Esophagus muscularis mucosa (tissue), 4 donors: ENCODE data around the gene GFPT2. TPM values are rescaled to one million over a fixed set of nuclear protein-coding genes. Genes with fewer than 3 reads are reported as not detected.
"Not testable (repeated sequence)": the region's sequence is repeated elsewhere in the genome, so short reads cannot be mapped to it uniquely, and the experiment has no call there.

Experiments used
- DNase-seq: peaks from one replicate; pipeline ENCODE4 v3.0.0-alpha.2; 2017; ENCODE audit errors: extremely low spot score
- H3K27ac ChIP-seq, 4 donors: fragments of 200-600 bp; sonication (generic); replicated peaks in 1 of 4; 1 replicate in 3 of 4; 2 replicates in 1 of 4; pipeline ENCODE4 v1.5.1; 2016 to 2019; ENCODE audit warnings: mild to moderate bottlenecking in 1 of 4
- H3K27me3 ChIP-seq, 4 donors: fragments of 200-600 bp; sonication (generic); one replicate each; pipeline versions ENCODE4 v1.5.1 to v1.6.0; 2016 to 2019
- H3K36me3 ChIP-seq, 4 donors: fragments of 200-600 bp; sonication (generic); one replicate each; pipeline ENCODE4 v1.5.1; 2016 to 2019
- H3K4me1 ChIP-seq, 4 donors: fragments of 200-600 bp; sonication (generic); one replicate each; pipeline ENCODE4 v1.5.1; 2016 to 2019
- H3K4me3 ChIP-seq, 4 donors: fragments of 200-600 bp; sonication (generic); 1 replicate in 2 of 4; 2 replicates in 2 of 4; pipeline ENCODE4 v1.5.1; 2016 to 2019; ENCODE audit warnings: mild to moderate bottlenecking in 4 of 4, moderate library complexity in 1 of 4
- H3K9me3 ChIP-seq, 4 donors: fragments of 200-600 bp; sonication (generic); 1 replicate in 3 of 4; 2 replicates in 1 of 4; pipeline ENCODE4 v1.5.1; 2016 to 2019
- CTCF ChIP-seq, 3 experiments: fragments of 200-600 bp in 2 of 3; fragments of 450-650 bp in 1 of 3; sonication (generic) in 2 of 3; IDR thresholded peaks; one replicate each; pipeline ENCODE4 v1.5.1; 2017 to 2019; ENCODE audit warnings: antibody characterized with exemption in 3 of 3, mild to moderate bottlenecking in 2 of 3, moderate library complexity in 1 of 3
- EP300 ChIP-seq: sonication (generic); formaldehyde crosslinking; IDR thresholded peaks from one replicate; pipeline ENCODE4 v1.6.1; 2017; ENCODE audit warnings: antibody characterized with exemption
- POLR2A ChIP-seq: fragments of 450-650 bp; IDR thresholded peaks from one replicate; pipeline ENCODE4 v1.6.1; 2017; ENCODE audit warnings: antibody characterized with exemption, moderate library complexity, mild to moderate bottlenecking, low read depth
- POLR2AphosphoS5 ChIP-seq, 2 donors: sonication (generic); formaldehyde crosslinking; IDR thresholded peaks; one replicate each; pipeline ENCODE4 v1.6.1; 2017; ENCODE audit warnings: antibody characterized with exemption in 2 of 2
- WGBS: methylation state at CpG from one replicate; pipeline ENCODE4 v1.1.5; 2018; 5-methylcytosine and 5-hydroxymethylcytosine counted together
- intact Hi-C: fragments of 100-400 bp; cut with DNase I; formaldehyde crosslinking; loops from one replicate; pipeline ENCODE4 v1.15.1; 2023
- total RNA-seq, 4 donors: library from RNA; depleted of rRNA; stranded (reverse); fragments of >200 nt; gene quantifications; one replicate each; pipeline versions ENCODE4 v1.1.0 to v1.2.1, GENCODE V29; 2016

The GFPT2 gene
- total RNA-seq, 4 donors from 2014 or later = 30.1 to 114 (median 33.6) TPM

- no peak for DNase-seq
- no peaks in the 10 kb centered on the region for H3K4me1 ChIP-seq
- 94% methylated on average over 10 of the region's 10 CpGs for WGBS
- H3K27me3 ChIP-seq = no peaks in the 10 kb centered on the region
- TF ChIP-seq EP300 (no peak), POLR2AphosphoS5 (IDR thresholded peaks at IDR 0.05) (no peak), CTCF (IDR thresholded peaks at IDR 0.05) (no peak), POLR2A (no peak)
- intact Hi-C loops = no loop called here
- no peak overlapping the region for H3K27ac ChIP-seq
- H3K9me3 ChIP-seq = no peaks in the 10 kb centered on the region
- H3K4me3 ChIP-seq = no peak overlapping the region
- peaks cover 0 to 63% (median 26%) of the 10 kb centered on the region in 4 donors for H3K36me3 ChIP-seq
Observed at GRCh38 chr5:180302256-180302655, 50.9 kb downstream of the GFPT2 start.

GRCh38 chr5:180301253-180301652, 51.9 kb downstream of the GFPT2 start:
- TF ChIP-seq POLR2A (no peak), CTCF (IDR thresholded peaks at IDR 0.05) (no peak), EP300 (no peak), POLR2AphosphoS5 (IDR thresholded peaks at IDR 0.05) (no peak)
- DNase-seq = no peak
- peaks cover 0 to 53% (median 26%) of the 10 kb centered on the region in 4 donors for H3K36me3 ChIP-seq
- no peak overlapping the region for H3K4me3 ChIP-seq
- H3K27ac ChIP-seq = no peak overlapping the region
- 57% methylated on average over 4 of the region's 4 CpGs for WGBS
- H3K9me3 ChIP-seq = no peaks in the 10 kb centered on the region
- no peaks in the 10 kb centered on the region for H3K4me1 ChIP-seq
- intact Hi-C loops = no loop called here
- no peaks in the 10 kb centered on the region for H3K27me3 ChIP-seq

GRCh38 chr5:180299526-180299925, 53.6 kb downstream of the GFPT2 start:
- Histone ChIP-seq H3K4me1 (no peaks in the 10 kb centered on the region), H3K36me3 (peaks cover 0 to 37% (median 19%) of the 10 kb centered on the region in 4 donors), H3K27me3 (no peaks in the 10 kb centered on the region), H3K4me3 (no peak overlapping the region), H3K27ac (no peak overlapping the region), H3K9me3 (no peaks in the 10 kb centered on the region)
- DNase-seq = no peak
- TF ChIP-seq POLR2AphosphoS5 (IDR thresholded peaks at IDR 0.05) (no peak), CTCF (IDR thresholded peaks at IDR 0.05) (no peak), EP300 (no peak), POLR2A (no peak)
- WGBS = 96% methylated on average over 3 of the region's 3 CpGs
- intact Hi-C loops = loop anchor here (10.0 kb wide), 1 partner anchor 55 kb away; the partner anchor contains the start of gene GFPT2

GRCh38 chr5:180299014-180299413, 54.1 kb downstream of the GFPT2 start:
- not testable (repeated sequence) for H3K27ac ChIP-seq, H3K4me3 ChIP-seq, H3K9me3 ChIP-seq, H3K27me3 ChIP-seq, H3K4me1 ChIP-seq, DNase-seq
- peaks cover 0 to 32% (median 15%) of the 10 kb centered on the region in 4 donors for H3K36me3 ChIP-seq
- 95% methylated on average over 13 of the region's 14 CpGs for WGBS
- intact Hi-C loops = loop anchor here (10.0 kb wide), 1 partner anchor 56 kb away; the partner anchor contains the start of gene GFPT2

- Histone ChIP-seq H3K4me3 (no peak overlapping the region), H3K36me3 (peaks cover 0 to 20% (median 8%) of the 10 kb centered on the region in 4 donors), H3K27me3 (no peaks in the 10 kb centered on the region), H3K27ac (no peak overlapping the region), H3K9me3 (no peaks in the 10 kb centered on the region), H3K4me1 (peaks cover 7 to 12% (median 11%) of the 10 kb centered on the region in 4 donors)
- no peak for TF ChIP-seq POLR2A
- TF ChIP-seq EP300 = no peak
- TF ChIP-seq CTCF (IDR thresholded peaks at IDR 0.05) = no peak
- TF ChIP-seq POLR2AphosphoS5 (IDR thresholded peaks at IDR 0.05) = no peak
- intact Hi-C loops = loop anchor here (10.0 kb wide), 1 partner anchor 57 kb away; the partner anchor contains the start of gene GFPT2
- DNase-seq = no peak
- WGBS = 89% methylated on average over 2 of the region's 2 CpGs
Observed at GRCh38 chr5:180297587-180298282, 55.4 kb downstream of the GFPT2 start.
